Inflammatory macrophage treated with lipopolysaccharide for 1 hour (primary cell): ENCODE data around the gene STXBP1.
A peak's percentile ranks its signal among the peaks of the same experiment; 100 is the strongest.

ENCODE experiments used
- DNase-seq, 2 donors: peaks; one replicate each; pipeline ENCODE4 v3.0.0-alpha.2; 2020 to 2022

STXBP1 gene

GRCh38 chr9:127660886-127661741, 49.0 kb downstream of the STXBP1 start:
- no peak for DNase-seq

DNA sequence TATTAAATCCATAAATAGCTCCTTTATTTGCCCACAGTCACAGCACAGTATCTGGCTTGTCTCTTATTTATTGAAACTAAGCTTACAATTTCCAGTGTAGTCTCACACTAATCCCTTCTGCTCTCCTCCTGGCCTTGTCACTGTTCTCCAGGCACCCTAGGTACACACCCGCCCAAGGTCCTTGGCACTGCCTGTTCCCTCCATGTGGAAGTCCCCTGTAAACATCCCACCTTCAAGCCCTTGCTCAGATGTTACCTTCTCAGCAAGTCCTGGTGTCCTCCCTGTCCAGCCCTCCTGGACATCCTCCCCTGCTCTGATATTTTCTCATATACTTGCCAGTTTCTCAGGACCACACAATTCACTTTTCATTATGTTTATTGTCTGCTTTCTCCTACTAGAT, 50.5 kb downstream of the STXBP1 start:
- DNase-seq: no peak

- no peak for DNase-seq
Observed at GRCh38 chr9:127664324-127664677, 52.2 kb downstream of the STXBP1 start.

DNA sequence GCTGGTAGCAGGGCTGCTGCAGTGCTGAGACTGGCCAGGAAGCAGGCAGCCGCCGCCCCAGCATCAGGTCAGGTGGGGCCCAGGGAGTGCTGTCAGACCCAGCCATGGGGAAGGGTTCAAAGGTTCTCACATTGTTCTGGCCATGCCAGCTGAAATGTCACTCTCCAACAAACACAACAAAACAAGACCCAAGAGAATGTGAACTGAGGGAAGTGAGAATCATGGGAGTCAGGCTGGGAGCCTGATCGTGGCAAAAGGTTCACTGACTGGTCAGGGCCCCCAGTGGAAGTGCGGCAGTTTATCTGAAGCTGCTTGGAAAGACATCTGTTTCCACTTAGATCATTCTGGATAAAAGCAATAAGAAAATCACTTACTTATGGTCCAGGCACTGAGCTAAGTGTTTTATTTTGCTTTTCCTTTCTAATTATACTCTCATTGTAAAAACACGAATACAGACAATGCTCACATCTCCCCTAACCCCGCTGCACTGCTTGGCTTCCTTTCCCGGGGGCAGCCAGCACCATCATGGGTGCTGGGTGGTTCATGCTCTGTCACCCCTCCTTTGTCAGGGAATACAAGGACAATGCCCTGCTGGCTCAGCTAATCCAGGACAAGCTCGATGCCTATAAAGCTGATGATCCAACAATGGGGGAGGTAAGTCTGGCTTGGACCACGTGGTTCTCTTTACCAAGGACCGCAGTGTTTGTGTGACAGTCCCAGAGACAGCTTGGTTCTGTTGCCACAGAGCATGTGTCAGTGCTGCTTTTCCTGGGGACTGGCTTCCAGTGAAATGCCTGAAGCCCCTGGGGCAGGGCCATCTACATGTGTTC, 52.8 kb downstream of the STXBP1 start:
- DNase-seq: no peak

DNA sequence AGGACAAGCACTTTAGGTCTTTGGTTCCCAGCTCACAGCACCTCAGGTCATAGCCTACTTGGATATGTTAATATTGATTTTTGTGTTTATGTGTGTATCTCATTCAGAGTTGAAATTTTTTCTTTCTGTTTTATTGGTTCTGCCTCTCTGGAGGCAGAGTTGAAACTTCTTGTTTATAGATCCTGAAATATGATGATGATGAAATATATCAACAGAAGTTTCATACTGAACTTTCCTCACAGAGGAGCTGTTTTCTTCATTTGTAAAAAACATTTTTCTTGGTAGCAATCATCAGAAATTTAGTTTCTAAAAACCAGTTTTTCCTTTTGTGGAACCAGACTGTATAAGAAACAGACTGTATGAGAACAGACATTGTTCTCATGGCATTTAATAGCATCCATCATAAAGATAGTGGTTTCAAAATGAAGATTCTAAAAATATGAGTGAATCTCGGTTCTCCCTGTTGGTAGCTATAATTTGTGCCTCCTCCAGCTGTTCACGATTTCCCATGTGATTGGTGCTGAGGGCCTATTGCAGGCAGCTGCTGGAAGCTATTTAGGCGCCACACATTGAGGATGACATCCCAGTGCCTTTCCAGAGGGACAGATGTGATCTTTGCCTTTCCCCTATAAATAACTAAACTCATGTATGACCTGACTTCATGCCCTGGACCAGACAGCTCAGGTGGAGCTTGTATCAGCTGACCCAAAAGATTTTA, 55.2 kb downstream of the STXBP1 start:
- DNase-seq: peak in 1 of 2 donors; percentile 3

DNA sequence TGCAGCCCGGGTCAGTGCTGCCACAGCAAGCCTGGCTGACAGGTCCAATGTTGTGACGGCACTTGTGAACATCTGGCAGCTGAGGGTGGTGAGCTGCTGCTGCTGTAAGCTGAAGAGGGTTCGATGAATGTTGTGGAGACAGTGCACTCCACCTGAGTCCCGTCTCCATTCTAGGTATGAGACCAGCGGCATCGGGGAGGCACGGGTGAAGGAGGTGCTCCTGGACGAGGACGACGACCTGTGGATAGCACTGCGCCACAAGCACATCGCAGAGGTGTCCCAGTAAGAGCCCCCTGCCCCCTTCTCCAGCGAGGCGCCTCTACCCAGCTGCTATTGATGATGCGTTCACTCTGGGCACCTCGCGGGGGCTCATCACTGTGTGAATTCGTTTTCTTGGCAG, 55.8 kb downstream of the STXBP1 start:
- no peak for DNase-seq

DNA sequence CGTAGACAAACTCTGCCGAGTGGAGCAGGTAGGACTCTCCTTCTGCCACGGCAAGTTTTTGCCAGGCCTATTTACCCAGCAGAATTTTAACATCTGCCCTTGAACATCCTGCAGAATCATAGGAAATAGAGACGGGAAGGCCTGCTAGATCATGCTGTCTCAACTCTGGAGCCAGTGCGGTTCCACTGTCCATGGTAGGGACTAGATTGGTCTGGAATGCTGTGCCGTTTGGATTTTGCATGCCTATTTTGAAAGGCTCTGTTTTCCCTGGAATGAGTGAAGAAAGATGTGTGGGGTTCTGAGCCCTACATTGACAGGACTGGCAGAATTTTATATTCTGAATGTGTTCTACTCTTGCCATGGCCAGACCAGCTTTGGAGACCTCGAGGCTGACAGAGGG, 61.2 kb downstream of the STXBP1 start:
- no peak for DNase-seq

- no peak for DNase-seq
Observed at GRCh38 chr9:127676638-127677037, 64.6 kb downstream of the STXBP1 start.

DNA sequence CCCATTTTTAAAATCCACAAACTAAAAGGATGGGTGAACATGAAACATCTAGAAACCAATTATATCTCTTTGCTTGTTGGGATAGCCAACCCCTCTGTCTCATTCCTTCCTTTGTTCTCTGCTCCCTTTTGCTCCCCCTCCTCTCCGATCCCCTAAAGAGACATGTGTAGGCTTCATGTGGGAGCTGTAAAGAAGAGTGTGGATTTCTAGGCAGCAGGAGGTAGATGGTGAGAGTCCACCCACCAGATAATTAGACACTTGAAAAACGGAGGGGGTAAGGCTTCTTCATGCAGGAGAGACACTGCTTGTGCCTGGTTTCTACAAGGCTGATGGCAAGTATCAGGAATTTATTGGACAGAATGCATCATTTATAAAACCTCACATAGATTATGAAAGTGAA, 67.4 kb downstream of the STXBP1 start:
- DNase-seq: no peak

DNA sequence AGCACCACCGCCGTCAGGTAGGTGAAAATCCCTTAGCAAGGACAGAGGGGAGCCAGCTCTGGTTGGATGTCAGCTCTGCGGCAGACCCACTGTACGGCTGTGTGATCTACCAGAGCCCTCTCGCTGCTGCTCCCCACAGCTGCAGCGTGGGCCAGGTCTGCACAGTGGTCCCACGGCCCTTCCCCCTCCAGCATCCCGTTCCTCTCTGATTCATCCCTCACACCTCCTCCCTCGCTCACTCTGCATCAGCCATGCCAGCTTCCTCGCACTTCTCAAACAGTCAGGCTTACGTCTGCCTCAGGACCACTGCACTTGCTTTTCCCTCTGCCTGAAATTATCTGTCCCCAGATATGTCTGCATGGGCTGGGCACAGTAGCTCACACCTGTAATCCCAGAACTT, 68.1 kb downstream of the STXBP1 start:
- no peak for DNase-seq

DNA sequence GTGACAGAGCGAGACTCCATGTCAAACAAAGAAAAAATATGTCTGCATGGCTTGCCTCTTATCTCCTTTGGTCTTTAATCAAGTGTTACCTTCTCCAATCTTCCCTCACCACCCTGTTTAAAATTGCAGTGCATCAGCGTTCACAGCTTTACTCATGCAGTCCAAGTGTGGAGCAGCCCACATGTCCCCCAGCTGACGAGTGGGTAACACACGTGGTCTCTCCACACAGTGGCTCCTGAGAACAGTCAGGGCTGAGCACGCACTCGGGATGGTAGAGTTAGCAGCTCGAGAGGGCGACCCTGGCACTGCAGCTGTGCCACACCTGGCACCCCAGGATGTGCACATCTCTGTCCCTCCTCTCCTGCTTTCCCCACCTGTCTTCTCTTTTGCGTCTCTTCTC, 68.8 kb downstream of the STXBP1 start:
- DNase-seq: no peak

GRCh38 chr9:127682351-127683136, 70.5 kb downstream of the STXBP1 start:
- DNase-seq: no peak

GRCh38 chr9:127683723-127684122, 71.6 kb downstream of the STXBP1 start:
- no peak for DNase-seq

DNA sequence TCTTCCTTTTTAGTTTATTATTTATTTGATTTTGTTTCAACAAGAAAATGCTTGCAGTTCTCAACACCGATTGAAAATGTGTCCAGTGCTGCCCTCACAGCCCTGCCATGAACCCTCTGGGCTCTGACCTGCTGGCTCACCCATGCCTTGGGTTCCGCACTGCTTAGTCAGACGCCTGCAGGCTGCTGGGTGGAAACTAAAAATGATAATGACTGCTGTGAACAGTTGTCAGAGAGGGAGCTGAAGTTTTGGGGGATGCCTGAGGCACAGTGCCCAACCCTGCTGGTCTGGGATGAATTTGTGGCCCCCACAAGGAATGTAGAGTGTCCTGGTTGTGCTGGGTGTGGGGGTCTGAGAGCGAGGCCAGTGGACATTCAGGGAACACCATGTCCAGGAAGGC, 72.5 kb downstream of the STXBP1 start:
- DNase-seq: no peak

GRCh38 chr9:127686461-127687393, 74.7 kb downstream of the STXBP1 start:
- no peak for DNase-seq

- no peak for DNase-seq
Observed at GRCh38 chr9:127689329-127690000, 77.4 kb downstream of the STXBP1 start.

- no peak for DNase-seq
Observed at GRCh38 chr9:127690735-127691134, 78.7 kb downstream of the STXBP1 start.

- DNase-seq: no peak
Observed at GRCh38 chr9:127692071-127692470, 80.0 kb downstream of the STXBP1 start.

DNA sequence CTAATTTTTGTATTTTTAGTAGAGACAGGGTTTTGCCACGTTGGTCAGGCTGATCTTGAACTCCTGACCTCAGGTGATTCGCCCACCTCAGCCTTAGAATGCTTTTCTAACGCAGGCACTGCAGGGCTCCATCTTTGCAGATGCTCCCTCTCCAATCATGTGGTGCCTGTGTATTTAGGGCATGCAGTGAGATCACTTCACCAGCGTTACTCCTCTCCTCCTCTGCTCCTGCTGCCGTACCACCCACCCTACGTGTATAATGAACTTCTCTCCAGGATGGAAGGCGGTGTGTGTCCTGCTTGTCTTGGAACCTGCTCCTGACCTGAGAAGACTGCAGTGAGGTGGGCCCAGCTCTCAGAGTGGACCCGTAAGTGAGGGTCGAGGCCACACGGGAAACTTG, 81.1 kb downstream of the STXBP1 start:
- no peak for DNase-seq

- DNase-seq: no peak
Observed at GRCh38 chr9:127693697-127694096, 81.6 kb downstream of the STXBP1 start.
